GM19035 (cell line): ENCODE data around the gene ITGA5.

Experiments used
- ATAC-seq: cut with Tn5 transposase; IDR thresholded peaks from one replicate; pipeline ENCODE4 v1.9.1; 2021; ENCODE audit not compliant: unreplicated experiment

The ITGA5 gene

DNA sequence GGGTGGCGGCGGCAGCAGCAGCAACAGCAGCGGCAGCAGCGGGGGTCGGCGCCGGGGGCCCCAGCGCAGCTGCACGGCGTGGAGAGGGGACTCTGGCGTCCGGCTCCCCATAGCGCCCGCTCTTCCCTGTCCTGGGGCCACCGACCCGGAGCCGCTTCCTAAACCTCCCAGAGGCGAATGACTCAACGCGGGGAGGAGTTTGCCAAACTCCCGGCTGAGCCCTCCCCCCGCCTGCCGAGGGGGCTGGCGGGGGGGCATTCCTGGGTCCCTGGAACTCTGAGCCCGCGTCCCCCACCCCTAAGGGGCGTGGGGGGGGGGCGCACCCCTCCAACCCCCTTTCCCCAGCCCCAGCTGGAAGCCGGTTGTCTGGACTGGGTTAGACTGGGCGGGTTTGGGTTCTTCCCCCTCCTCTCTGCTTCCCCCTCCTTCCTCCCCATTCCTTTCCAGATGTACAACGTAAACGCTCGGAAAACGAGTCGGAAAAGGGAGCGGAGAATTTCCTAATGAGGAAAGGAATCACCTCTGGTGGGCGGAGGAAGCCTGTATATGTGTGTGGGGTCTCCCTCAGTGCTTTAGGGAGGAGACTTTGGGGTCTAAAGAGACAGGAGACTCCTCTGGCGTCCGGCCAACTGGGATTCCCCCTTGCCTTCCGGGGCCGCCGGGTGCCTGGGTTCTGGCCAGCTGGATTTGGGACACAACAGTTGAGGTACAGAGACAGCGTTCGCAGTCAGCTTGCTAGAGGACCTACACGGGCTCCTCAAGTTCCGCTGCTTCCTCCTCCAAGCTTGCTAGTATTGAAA lies at the start of gene ITGA5:
ITGA5 (minus strand) TSS at position 179 of the 800 bp plus-strand sequence; CDS start at position 111, 68 bp downstream.
- ATAC-seq = no peak

DNA sequence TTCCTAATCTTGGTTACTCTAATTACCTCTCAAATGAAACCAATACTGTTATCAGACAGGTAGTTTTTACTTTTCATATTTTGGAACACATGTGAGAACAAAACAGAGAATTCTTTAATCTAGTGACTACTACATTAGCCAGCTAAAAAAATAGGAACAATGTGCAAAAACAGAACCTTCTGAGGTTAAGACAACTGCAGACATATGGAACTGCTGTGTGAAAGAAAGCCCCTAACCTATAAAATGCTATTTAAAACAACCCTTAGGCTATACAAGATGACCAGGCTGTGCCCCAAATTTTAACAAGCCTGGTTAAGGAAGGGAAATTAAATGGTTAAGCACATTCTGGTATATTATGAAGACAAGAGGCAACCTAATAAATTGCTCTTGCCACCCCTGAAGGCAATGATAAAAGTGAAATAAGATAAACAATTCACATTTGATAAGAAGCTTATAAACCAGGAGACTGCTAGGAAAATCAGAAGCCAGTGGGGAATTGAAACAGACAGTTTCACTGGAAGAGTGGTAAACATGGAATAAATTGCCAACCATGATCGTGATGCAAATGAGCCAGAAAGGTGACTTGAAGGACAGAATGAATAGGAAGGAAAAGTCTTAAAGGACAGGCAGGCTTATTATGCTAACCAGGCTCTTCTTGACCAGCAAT lies 46.9 kb upstream of the ITGA5 start:
- no peak for ATAC-seq

DNA sequence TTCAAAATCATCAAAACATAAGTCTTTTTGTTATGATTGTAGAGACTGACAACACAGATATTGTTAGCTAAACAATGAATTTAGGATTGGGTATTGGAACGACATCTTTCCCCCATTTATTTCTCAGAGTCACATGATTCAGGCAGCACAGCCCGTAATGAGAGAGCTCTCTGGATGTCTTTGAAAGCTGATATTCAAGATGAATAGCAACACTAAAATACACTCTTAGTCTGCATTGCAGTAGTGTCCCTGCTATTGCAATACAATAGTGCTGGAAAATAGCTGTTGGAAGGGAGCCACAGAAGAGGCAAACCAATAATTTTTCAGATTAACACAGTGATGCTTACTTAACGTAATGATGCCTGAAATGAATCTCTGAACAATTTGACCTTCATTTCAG lies 44.4 kb upstream of the ITGA5 start:
- no peak for ATAC-seq

DNA sequence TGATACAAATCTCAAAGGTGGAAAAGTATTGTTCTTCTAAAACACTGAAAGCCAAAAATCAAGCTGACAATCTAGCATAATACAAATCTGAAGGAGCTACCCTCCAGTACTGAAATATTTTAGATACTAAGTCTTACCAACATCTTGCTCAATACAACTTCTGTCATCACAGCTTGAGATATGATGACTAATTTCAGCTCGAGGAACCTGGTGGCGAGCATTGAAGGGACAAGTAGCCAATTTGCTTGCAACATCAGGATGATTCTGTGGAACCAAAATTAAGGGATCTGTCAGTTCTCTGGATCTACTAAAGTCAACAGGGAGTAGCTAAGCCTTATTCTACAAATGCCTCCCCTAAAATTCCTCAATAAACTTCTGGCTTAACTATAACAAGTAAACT lies 44.0 kb upstream of the ITGA5 start:
- ATAC-seq = no peak

DNA sequence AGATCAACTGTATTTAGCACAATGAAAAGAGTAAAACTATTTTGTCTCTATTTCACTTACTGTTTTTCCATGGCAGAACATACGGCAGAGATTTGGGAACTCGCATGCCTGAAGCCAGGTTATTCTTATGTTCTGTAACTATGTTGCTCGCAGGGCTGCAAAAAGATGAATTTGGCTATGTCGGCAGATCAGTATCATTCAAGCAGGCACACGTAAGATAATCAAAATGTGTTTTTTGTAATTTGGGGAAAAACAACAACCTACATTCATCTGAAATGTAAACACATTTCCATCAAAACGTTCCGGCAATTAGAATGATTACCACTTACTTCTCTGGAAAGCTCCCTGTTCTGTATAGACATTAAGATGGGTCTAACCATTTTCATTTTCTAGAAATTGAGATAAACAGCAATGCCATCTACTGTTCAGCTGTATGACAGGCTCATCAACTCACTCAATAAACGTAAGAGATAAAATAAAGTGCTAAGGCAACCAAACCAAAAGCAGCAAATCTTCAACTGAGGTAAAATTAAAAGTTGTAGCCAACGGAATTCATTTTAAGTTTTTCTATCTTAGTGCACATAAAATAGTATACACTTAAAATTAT lies 41.4 kb upstream of the ITGA5 start:
- no peak for ATAC-seq

DNA sequence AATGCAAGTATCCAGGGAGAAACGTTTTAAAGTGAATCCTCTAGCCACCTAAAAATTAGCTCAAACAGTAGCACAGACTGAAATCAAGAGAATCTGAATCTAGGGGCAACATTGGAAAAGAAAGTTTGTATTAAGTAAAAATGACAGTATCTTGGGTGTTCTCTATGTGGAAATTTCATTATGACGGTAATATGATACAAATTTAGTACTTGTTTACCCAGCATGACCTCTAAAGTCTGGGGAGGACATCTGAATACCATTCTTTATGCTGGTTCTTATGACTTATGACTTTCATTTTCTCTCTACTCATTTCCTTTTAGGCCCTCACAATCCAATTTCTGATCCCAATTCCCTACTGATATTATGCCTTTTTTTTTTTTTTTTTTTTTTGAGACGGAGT lies 40.3 kb upstream of the ITGA5 start:
- ATAC-seq = no peak

DNA sequence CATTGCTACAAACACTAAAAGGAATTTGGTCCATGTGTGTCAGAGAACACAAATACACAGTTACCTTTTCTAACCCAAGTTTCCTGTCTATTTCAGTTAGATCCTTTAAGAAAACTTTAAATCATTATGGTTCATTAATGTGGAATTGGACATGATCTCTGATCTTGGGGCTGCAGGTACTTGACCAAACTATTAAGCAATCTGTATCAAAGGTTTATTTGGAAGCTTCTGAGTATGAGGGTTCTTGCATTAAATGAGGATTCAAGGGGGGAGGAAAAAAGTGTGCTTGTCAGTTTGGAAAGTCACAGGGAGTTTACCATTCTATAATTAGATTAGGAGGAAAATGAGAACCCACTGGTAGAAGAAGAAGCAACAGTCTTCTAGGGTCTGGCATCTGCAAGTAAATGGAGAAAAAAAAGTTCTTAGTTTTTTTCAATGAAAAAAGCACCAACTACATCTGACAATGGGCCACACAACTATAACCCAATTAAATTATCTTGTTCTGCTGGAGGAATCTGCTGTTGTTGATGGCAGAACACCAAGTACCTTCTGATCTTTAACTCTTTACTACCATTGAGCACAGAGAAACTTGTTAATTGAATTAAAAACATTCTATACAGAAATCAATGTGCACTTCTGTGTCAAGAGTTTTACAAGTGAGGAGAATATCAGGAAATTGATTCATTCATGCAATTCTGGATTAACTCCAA lies 36.8 kb upstream of the ITGA5 start:
- no peak for ATAC-seq

DNA sequence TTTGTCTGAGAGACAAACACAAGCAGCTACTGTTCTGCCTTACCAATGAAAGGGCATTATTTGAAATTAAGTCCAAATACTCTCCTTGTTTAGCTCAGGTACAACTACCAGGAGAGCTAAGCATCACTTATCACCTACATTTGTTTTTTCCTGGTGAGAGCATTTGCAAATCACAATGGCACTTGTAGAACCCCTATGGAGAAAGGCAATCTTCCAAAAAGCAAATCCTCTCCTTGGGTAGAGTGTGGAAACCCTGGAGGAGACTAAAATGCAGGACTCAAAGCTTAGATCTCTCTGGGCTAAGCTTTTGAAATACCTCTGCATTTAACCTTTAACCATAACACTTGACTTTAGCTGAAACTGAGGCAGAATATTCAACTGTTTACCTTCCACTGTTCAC lies 33.6 kb upstream of the ITGA5 start:
- no peak for ATAC-seq

DNA sequence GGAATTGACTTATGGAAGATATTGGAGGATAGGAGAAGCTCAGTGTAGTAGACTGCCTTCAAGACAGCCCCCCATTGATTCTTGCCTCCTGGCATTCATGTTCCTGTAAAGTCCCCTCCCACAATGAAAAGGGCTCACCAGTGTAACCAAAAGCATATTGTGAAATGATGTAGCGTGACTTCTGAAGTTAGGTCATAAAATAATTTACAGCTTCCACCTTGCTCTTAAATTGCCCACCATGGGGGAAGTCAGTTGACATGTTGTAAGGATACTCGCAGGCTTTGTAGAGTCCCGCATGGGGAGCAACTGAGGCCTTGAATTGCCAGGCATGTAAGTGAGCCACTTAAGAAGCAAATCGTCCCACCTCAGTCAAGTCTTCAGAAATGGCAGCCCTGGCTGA lies 29.3 kb upstream of the ITGA5 start:
- ATAC-seq = no peak

DNA sequence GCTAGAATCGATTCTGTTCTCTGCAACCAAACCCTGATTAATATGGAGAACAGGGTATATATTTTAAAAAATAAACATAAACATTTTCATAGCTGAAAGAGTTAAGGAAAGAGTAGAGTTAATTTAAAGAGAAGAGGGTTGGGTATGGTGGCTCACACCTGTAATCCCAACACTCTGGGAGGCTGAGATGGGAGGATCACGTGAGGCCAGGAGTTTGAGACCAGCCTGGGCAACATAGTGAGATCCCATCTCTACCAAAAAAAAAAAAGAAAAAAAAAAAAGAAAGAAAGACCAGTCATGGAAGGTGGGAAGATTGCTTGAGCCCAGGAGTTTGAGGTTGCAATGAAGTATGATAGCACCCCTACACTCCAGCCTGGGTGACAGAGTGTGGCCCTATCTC lies 28.9 kb upstream of the ITGA5 start:
- no peak for ATAC-seq

DNA sequence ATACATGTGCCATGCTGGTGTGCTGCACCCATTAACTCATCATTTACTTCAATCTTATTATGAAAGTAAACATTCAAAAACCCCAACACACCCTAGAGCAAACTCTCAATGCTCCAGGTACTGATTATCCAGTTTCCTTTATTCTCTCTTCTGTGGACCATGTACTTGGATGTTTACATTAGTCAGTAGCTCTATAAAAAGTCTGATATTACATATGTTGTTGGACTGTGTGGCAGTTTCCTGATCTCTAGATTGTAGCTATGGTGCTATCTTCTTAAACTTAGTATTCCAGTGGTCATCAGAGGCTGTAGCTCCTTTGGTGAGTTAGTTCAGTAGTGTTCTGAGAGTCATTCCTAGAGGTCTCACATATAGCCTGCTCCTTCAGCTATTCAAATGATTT lies 25.1 kb upstream of the ITGA5 start:
- no peak for ATAC-seq

DNA sequence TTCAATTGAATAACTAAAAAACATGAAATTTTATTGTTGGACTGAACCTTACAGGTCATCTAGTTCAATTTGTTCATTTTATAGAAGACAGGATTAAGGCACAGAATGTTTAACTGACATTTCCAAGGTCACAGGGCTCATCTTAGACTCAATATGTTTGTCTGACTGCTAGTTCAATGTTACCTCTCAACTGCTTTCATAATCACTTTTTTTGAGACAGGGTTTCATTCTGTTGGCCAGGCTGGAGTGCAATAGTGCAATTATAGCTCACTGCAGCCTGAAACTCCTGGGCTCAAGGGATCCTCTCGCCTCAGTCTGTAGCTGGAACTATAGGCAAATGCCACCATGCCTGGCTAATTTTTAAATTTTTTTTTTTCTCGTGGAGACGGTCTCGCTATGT lies 24.4 kb upstream of the ITGA5 start:
- no peak for ATAC-seq

DNA sequence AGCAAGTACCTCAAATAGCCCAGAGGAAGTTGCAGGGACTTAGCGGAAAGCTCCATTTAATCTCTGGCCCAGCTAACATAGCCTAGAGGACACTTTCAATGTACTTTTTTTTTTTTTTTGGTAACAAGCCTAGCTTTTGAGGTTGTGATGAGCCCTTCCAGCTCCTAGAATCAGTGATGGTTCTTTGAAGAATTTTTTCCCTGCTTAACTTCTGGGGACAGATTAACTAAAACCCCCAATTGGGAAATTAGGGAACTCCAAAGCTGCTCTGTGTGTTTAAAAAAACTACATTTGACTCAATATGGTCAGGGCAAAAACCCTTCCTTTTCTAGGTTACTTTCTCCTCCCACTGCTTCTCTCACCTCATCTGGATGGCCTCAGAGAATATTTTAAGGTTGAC lies 23.9 kb upstream of the ITGA5 start:
- ATAC-seq = no peak

DNA sequence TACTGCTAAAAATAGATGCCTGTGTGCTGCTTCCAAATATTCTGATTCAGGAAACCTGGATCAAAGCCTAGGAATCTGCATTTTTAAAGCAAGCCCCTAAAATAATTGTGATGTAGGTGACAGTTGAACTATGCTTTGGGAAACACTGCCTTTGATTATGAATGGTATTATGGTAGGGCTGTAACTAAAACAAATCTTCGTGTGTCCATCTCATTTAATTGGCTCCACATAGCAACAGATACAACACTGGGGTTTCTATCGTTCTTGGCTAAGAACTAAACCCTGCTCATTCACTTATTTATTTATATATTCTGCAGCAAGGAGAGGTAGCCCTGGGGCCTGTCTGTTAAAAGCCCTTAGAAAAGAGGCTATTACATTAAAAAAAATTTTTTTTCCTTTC lies 23.0 kb upstream of the ITGA5 start:
- no peak for ATAC-seq

DNA sequence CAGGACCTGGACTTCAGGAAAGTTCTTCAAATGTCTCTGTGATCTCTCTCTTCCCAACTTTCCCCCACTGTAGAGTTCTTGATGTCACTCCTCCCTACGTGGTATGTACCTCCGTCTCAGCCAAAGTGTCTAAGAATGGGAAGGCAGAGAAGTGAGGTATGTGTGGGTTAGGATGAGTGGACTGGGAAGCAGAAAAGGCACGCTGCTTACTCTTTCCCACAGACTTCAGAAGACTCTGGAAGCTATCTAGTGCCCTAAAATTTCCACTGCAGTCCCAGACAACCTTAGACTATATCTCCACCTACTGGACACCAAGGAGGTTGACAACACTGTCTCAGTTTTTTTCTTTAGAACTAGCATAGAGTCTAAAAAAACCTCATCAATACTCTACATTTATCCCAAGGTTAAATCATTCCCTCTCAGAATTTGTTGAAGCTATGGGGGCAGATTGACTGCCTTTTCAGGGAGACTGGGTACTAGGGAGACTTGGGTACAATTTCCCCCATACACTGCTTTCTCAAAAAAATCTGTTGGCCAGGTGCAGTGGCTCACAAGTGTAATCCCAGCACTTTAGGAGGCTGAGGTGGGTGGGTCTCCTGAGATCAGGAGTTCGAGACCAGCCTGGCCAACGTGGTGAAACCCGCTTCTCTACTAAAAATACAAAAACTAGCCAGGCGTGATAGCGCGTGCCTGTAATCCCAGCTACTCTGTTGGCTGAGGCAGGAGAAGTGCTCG lies 20.6 kb upstream of the ITGA5 start:
- ATAC-seq = no peak

DNA sequence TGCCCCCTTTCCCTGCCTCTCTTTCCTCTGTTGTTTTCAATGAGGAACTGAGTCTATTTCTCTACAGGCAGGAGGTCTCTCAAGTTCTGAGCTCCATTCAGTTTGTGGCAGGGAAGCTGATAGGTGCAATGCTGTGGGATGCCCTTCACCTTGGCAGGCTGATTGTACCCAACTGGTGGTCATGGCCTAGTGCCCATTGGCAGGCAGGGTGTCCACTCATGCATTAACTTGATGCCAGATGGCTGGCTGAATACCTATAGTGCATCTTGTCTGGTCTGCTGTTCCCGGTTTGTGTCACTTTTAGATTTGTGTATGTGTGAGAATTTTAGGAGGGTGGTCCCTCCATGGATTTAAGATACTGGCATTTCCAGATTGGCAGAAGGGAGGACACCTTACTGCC lies 20.0 kb upstream of the ITGA5 start:
- no peak for ATAC-seq

DNA sequence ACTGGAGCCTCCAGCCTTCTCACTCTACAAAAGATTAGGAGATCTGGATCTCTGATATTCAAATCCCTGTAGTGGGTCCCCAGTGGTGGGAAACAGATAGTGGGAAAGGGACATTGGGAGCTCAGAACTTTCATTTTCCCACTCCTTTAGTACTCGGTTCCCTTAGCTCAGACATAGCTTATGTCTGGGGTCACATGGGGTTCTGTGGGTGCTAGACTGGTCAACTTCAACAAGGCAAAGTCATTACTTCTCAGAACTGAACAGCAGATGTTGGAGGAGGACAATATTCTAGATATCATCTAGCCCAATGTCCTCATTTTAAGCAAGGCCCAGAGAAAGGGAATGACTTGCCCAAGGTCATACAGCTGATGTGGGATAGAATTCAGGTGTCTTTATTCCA lies 19.5 kb upstream of the ITGA5 start:
- ATAC-seq = no peak

DNA sequence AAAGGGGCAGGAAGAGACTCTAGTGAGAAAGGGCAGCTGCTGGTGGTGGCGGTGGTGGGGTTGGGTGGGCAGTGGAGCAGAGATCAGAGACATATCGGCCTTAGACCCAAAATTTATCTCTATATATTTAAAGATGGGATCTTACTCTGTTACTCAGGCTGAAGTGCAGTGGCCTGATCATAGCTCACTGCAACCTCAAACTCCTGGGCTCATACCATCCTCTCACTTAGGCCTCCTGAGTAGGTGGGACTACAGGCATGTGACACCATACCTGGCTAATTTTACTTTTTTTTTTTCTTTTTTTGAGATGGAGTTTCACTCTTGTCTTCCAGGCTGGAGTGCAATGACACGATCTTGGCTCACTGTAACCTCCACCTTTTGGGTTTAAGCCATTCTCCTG lies 18.6 kb upstream of the ITGA5 start:
- ATAC-seq = no peak

DNA sequence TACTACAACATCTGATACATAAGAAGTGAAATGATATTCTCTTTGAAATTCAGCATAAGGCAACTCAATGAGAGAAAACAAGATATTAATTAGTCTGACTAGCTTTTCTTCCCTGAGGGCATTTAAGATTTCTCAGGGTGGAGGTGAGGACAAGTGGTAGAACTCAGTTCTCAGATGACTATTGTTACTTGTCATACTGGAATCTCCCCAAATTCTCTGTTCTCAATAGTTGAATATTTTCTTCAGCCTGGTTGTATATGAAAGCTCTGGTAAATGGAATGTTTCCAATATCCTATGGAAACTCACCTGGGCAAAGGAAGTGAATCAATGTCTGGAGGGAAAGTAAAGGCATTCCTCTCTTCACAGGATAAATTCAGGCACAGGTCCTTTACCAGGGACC lies 18.2 kb upstream of the ITGA5 start:
- ATAC-seq = no peak

DNA sequence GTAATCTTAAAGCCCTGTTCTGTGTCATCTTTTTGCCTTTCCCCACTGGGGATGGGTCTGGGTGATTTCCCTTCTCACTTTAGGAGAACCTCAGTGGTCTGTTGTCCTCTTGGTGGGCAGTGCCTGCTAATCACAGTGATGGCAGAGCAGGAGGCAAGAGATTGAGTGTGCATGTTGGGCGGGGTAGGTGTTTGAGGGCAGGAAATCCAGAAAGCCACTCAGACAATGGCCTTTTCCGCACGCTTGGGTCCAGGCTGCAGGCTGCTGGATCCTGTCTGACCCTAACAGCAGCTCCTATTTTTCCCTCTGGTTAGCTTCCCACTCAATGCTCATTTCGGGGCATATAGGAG lies 13.7 kb upstream of the ITGA5 start:
- ATAC-seq = no peak
